IPS-18c (cell line): ENCODE results near the gene MARCKSL1.
A peak's percentile ranks its signal among the peaks of the same experiment; 100 is the strongest.
"Not testable (repeated sequence)": the region's sequence is repeated elsewhere in the genome, so short reads cannot be mapped to it uniquely, and the experiment has no call there.

Experiments used
- H3K4me3 ChIP-seq: 2 replicates; pipeline ENCODE4 v1.7.0; 2013; ENCODE audit warnings: low read depth, mild to moderate bottlenecking, low read length, moderate library complexity; ENCODE audit not compliant: insufficient read depth
- H3K9me3 ChIP-seq: one replicate; pipeline ENCODE4 v1.6.1; 2013; ENCODE audit warnings: mild to moderate bottlenecking, low read length, moderate library complexity; ENCODE audit not compliant: control insufficient read depth, insufficient read depth

Gene MARCKSL1

GRCh38 chr1:32311709-32312393 lies 24.2 kb downstream of the MARCKSL1 start:
- Histone ChIP-seq H3K4me3 (no peak overlapping the region), H3K9me3 (no peaks in the 10 kb centered on the region)

- no peaks in the 10 kb centered on the region for H3K9me3 ChIP-seq
- no peak overlapping the region for H3K4me3 ChIP-seq
Measured at GRCh38 chr1:32309960-32310359, 26.1 kb downstream of the MARCKSL1 start.

GRCh38 chr1:32307324-32307723 lies 28.7 kb downstream of the MARCKSL1 start:
- no peak overlapping the region for H3K4me3 ChIP-seq
- peaks cover 4% of the 10 kb centered on the region for H3K9me3 ChIP-seq

- no peak overlapping the region for H3K4me3 ChIP-seq
- H3K9me3 ChIP-seq, result peaks cover 4% of the 10 kb centered on the region
Measured at GRCh38 chr1:32305310-32305709, 30.7 kb downstream of the MARCKSL1 start.

GRCh38 chr1:32303997-32304622 lies 31.9 kb downstream of the MARCKSL1 start:
- H3K9me3 ChIP-seq, result peaks cover 4% of the 10 kb centered on the region

GRCh38 chr1:32303358-32303757 lies 32.7 kb downstream of the MARCKSL1 start:
- Histone ChIP-seq H3K9me3 (peaks cover 4% of the 10 kb centered on the region), H3K4me3 (no peak overlapping the region)

More at GRCh38 chr1:32303997-32304622, 31.9 kb downstream of the MARCKSL1 start:
- no peak overlapping the region for H3K4me3 ChIP-seq

- no peak overlapping the region for H3K4me3 ChIP-seq
Measured at GRCh38 chr1:32299327-32299726, 36.7 kb downstream of the MARCKSL1 start.

GRCh38 chr1:32298211-32298610 lies 37.8 kb downstream of the MARCKSL1 start:
- not testable (repeated sequence) for H3K9me3 ChIP-seq, H3K4me3 ChIP-seq

More at GRCh38 chr1:32299327-32299726, 36.7 kb downstream of the MARCKSL1 start:
- H3K9me3 ChIP-seq, result peaks cover 2% of the 10 kb centered on the region

- peak within 1 kb of the TSS; percentile 98 for H3K4me3 ChIP-seq
- peaks cover 2% of the 10 kb centered on the region for H3K9me3 ChIP-seq
Measured at GRCh38 chr1:32291708-32292538, 44.1 kb downstream of the MARCKSL1 start, which contains the start of gene HDAC1. TSS of gene HDAC1 (plus strand) at chr1:32292083. CDS start at chr1:32292170, 87 bp downstream.

- Histone ChIP-seq H3K4me3 (peak overlapping the region; percentile 98; the same call in 1 of the 2 replicates), H3K9me3 (peaks cover 2% of the 10 kb centered on the region)
Measured at GRCh38 chr1:32291145-32291707, 44.8 kb downstream of the MARCKSL1 start.

GRCh38 chr1:32289256-32289655 lies 46.8 kb downstream of the MARCKSL1 start:
- Histone ChIP-seq H3K9me3 (peaks cover 2% of the 10 kb centered on the region), H3K4me3 (no peak overlapping the region)

GRCh38 chr1:32286763-32287162 lies 49.3 kb downstream of the MARCKSL1 start:
- Histone ChIP-seq H3K9me3 (no peaks in the 10 kb centered on the region), H3K4me3 (no peak overlapping the region)

- Histone ChIP-seq H3K4me3 (no peak overlapping the region), H3K9me3 (no peaks in the 10 kb centered on the region)
Measured at GRCh38 chr1:32285658-32286057, 50.4 kb downstream of the MARCKSL1 start.

GRCh38 chr1:32284777-32285176 lies 51.3 kb downstream of the MARCKSL1 start:
- not testable (repeated sequence) for H3K9me3 ChIP-seq, H3K4me3 ChIP-seq
